Caco-2 (cell line): ENCODE data around the gene IRS2. TPM values are rescaled to one million over a fixed set of nuclear protein-coding genes. Genes with fewer than 3 reads are reported as not detected.

Source experiments
- BruUV-seq: library from RNA; stranded (reverse); fragments of 400-500 nt; replicated peaks from 2 replicates; lab custom pipeline; 2021; lab: Mats Ljungman, UMichigan
- CTCF ChIA-PET: fragments of 300-600 bp; sonication (Branson Sonifier 250); formaldehyde crosslinking; loops from one replicate; lab custom pipeline; 2022; ENCODE audit warnings: antibody characterized with exemption; lab: Charles Lee
- POLR2A ChIA-PET: fragments of 300-600 bp; sonication (Branson Sonifier 250); formaldehyde crosslinking; loops from one replicate; lab custom pipeline; 2022; ENCODE audit warnings: antibody characterized with exemption; lab: Charles Lee
- DNase-seq, 2 experiments: peaks; one replicate each; pipeline versions ENCODE4 v3.0.0 to v3.0.0-alpha.2; 2020 to 2022
- H3K27me3 ChIP-seq: replicated peaks from 2 replicates; pipeline ENCODE4 v1.6.0; 2011; ENCODE audit warnings: low read length; ENCODE audit not compliant: control insufficient read depth, insufficient read depth
- H3K36me3 ChIP-seq: 2 replicates; pipeline ENCODE4 v1.5.1; 2011; ENCODE audit warnings: low read length; ENCODE audit not compliant: control insufficient read depth, insufficient read depth
- H3K4me1 ChIP-seq: fragments of 250-450 bp; sonication (Bioruptor Pico); 2 replicates; pipeline ENCODE4 v1.5.1; 2020; ENCODE audit warnings: mild to moderate bottlenecking
- H3K4me3 ChIP-seq: 2 replicates; pipeline ENCODE4 v1.5.1; 2011; ENCODE audit warnings: low read depth, mild to moderate bottlenecking, control low read depth, low read length
- H3K9me3 ChIP-seq: fragments of 250-450 bp; sonication (Bioruptor Pico); 2 replicates; pipeline ENCODE4 v1.5.1; 2020; ENCODE audit warnings: mild to moderate bottlenecking, moderate library complexity
- H3K27ac Mint-ChIP-seq: one replicate; pipeline ENCODE4 v1.8.0; 2022; ENCODE audit warnings: mixed read lengths; ENCODE audit not compliant: unreplicated experiment
- H3K27me3 Mint-ChIP-seq: one replicate; pipeline ENCODE4 v1.8.0; 2022; ENCODE audit warnings: mixed read lengths; ENCODE audit not compliant: insufficient read depth, unreplicated experiment
- H3K36me3 Mint-ChIP-seq: one replicate; pipeline ENCODE4 v1.8.0; 2022; ENCODE audit warnings: mild to moderate bottlenecking, mixed read lengths; ENCODE audit not compliant: insufficient read depth, unreplicated experiment
- H3K4me1 Mint-ChIP-seq: one replicate; pipeline ENCODE4 v1.8.0; 2022; ENCODE audit warnings: low read depth, mixed read lengths; ENCODE audit not compliant: unreplicated experiment
- H3K4me3 Mint-ChIP-seq: one replicate; pipeline ENCODE4 v1.8.0; 2022; ENCODE audit warnings: mild to moderate bottlenecking, moderate library complexity, mixed read lengths; ENCODE audit not compliant: unreplicated experiment
- H3K9me3 Mint-ChIP-seq: one replicate; pipeline ENCODE4 v1.8.0; 2022; ENCODE audit warnings: mixed read lengths; ENCODE audit not compliant: unreplicated experiment
- intact Hi-C: fragments of 100-400 bp; cut with micrococcal nuclease; formaldehyde crosslinking; loops from one replicate; pipeline ENCODE4 v1.10.0; 2022; ENCODE audit not compliant: unreplicated experiment
- total RNA-seq: library from RNA; stranded (reverse); gene quantifications from 2 replicates; pipeline ENCODE4 v1.2.3, GENCODE V29; 2022
- TF ChIP-seq, protein P1 (sequence below), 2 experiments: fragments of 200-600 bp in 1 of 2; IDR thresholded peaks; 1 replicate in 1 of 2; 2 replicates in 1 of 2; pipeline versions ENCODE4 v1.5.1 to v1.8.0; 2011 to 2022; ENCODE audit warnings: antibody characterized with exemption in 1 of 2, control low read depth in 1 of 2, inconsistent platforms in 1 of 2, low read depth in 1 of 2, low read length in 1 of 2, mild to moderate bottlenecking in 1 of 2, moderate library complexity in 1 of 2; ENCODE audit not compliant: insufficient read depth in 1 of 2, severe bottlenecking in 1 of 2, unreplicated experiment in 1 of 2

Gene IRS2
- total RNA-seq, 1 experiment from 2014 or later, result 5.5 TPM

DNA sequence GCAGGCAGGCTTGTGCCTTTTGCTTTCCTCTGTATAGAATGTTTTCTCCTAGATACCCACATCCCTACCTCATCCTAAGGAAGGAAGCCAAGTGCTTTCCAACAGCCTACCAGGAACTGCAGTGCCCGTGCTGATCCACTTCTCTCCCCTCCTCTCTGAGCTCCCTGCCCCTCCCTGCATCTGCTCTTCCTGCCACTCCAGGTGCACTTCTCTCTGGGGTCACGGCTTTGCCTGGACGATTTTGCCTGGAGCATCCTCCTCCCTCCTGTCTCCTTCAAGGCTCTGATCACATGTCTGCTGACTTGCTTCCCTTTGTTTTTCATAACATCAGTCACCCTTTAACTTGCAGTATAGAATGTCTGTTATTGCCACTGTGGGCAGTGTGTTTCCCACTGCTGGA is 34.7 kb upstream of the IRS2 start:
- Mint-ChIP-seq H3K4me1 (no peaks in the 10 kb centered on the region), H3K27me3 (peaks cover 6% of the 10 kb centered on the region), H3K9me3 (peaks cover 7% of the 10 kb centered on the region), H3K36me3 (no peaks in the 10 kb centered on the region), H3K4me3 (no peak overlapping the region), H3K27ac (no peak overlapping the region)
- intact Hi-C loops, result no loop called here
- no TSS peak for BruUV-seq
- CTCF ChIA-PET, result no interaction called here
- TF ChIP-seq, protein P1, sequence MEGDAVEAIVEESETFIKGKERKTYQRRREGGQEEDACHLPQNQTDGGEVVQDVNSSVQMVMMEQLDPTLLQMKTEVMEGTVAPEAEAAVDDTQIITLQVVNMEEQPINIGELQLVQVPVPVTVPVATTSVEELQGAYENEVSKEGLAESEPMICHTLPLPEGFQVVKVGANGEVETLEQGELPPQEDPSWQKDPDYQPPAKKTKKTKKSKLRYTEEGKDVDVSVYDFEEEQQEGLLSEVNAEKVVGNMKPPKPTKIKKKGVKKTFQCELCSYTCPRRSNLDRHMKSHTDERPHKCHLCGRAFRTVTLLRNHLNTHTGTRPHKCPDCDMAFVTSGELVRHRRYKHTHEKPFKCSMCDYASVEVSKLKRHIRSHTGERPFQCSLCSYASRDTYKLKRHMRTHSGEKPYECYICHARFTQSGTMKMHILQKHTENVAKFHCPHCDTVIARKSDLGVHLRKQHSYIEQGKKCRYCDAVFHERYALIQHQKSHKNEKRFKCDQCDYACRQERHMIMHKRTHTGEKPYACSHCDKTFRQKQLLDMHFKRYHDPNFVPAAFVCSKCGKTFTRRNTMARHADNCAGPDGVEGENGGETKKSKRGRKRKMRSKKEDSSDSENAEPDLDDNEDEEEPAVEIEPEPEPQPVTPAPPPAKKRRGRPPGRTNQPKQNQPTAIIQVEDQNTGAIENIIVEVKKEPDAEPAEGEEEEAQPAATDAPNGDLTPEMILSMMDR (IDR thresholded peaks at IDR 0.05; ENCODE audit: insufficient read depth in 1 of 2, low read depth in 1 of 2, low read length in 1 of 2, severe bottlenecking in 1 of 2, unreplicated experiment in 1 of 2), result no peak
- Histone ChIP-seq H3K27me3 (peaks cover under 1% of the 10 kb centered on the region; the same call in 1 of the 2 replicates), H3K4me3 (no peak overlapping the region), H3K9me3 (no peaks in the 10 kb centered on the region), H3K4me1 (no peaks in the 10 kb centered on the region), H3K36me3 (no peaks in the 10 kb centered on the region)
- POLR2A ChIA-PET, result no interaction called here
- DNase-seq, result no peak

DNA sequence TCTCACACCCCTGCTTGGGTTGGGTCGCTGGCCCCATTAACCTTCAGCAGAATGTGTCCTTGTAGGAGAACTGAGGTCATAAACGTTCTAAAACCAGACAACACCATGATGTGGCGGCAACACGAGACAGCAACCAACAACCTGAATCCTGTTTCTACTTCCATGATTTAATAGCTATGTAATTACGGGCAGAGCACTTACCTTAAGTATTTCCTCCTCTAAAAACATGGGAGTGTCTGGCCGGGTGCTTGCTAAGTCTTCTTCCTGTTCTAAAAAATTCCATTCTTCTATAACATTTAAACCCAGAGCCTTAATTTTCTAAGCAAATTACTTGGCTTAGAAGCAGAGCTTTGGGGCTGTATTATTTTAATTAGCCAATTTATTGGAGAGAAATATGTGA is 33.5 kb upstream of the IRS2 start:
- Mint-ChIP-seq H3K4me1 (no peaks in the 10 kb centered on the region), H3K36me3 (no peaks in the 10 kb centered on the region), H3K4me3 (no peak overlapping the region), H3K27me3 (peaks cover 6% of the 10 kb centered on the region), H3K9me3 (no peaks in the 10 kb centered on the region), H3K27ac (no peak overlapping the region)
- ChIA-PET CTCF (interaction anchor here (0.5 kb wide), 1 partner anchor 33 kb away, joined by 3 read pairs; the partner anchor contains the start of gene IRS2), POLR2A (no interaction called here)
- no peak for DNase-seq
- Histone ChIP-seq H3K27me3 (peaks cover 1% of the 10 kb centered on the region; the same call in 1 of the 2 replicates), H3K4me1 (no peaks in the 10 kb centered on the region), H3K4me3 (no peak overlapping the region), H3K9me3 (no peaks in the 10 kb centered on the region), H3K36me3 (no peaks in the 10 kb centered on the region)
- TF ChIP-seq, protein P1 (IDR thresholded peaks at IDR 0.05; ENCODE audit: insufficient read depth in 1 of 2, low read depth in 1 of 2, low read length in 1 of 2, severe bottlenecking in 1 of 2, unreplicated experiment in 1 of 2), result no peak
- BruUV-seq, result no TSS peak
- intact Hi-C loops, result no loop called here

- BruUV-seq, result no TSS peak
- Histone ChIP-seq H3K27me3 (peaks cover 1% of the 10 kb centered on the region; the same call in 1 of the 2 replicates), H3K4me1 (no peaks in the 10 kb centered on the region), H3K9me3 (no peaks in the 10 kb centered on the region), H3K36me3 (no peaks in the 10 kb centered on the region), H3K4me3 (no peak overlapping the region)
- POLR2A ChIA-PET, result no interaction called here
- intact Hi-C loops, result no loop called here
- Mint-ChIP-seq H3K27ac (no peak overlapping the region), H3K9me3 (no peaks in the 10 kb centered on the region), H3K4me1 (no peaks in the 10 kb centered on the region), H3K36me3 (no peaks in the 10 kb centered on the region), H3K27me3 (peaks cover 6% of the 10 kb centered on the region), H3K4me3 (no peak overlapping the region)
- DNase-seq, result no peak
- CTCF ChIA-PET, result no interaction called here
- TF ChIP-seq, protein P1 (IDR thresholded peaks at IDR 0.05; ENCODE audit: insufficient read depth in 1 of 2, low read depth in 1 of 2, low read length in 1 of 2, severe bottlenecking in 1 of 2, unreplicated experiment in 1 of 2), result no peak
Measured at GRCh38 chr13:109818886-109819285, 32.5 kb upstream of the IRS2 start.
